Lung (tissue), 12 donors: ENCODE measurements around the gene RPL12. TPM values are rescaled to one million over a fixed set of nuclear protein-coding genes. Genes with fewer than 3 reads are reported as not detected.

Experiments
- ATAC-seq: fragments of 200-7000 bp; cut with Tn5 transposase; one replicate; pipeline ENCODE4 v1.9.1; 2020; ENCODE audit warnings: moderate number of reproducible peaks; ENCODE audit not compliant: insufficient read depth, low FRiP score
- DNase-seq, 3 donors: peaks; one replicate each; pipeline ENCODE4 v3.0.0-alpha.2; 2013 to 2017
- H3K27ac ChIP-seq, 2 donors: one replicate each; pipeline ENCODE4 v1.5.1; 2013; ENCODE audit warnings: mild to moderate bottlenecking in 2 of 2, moderate library complexity in 2 of 2, control low read depth in 1 of 2, inconsistent platforms in 1 of 2, low read depth in 1 of 2, low read length in 1 of 2
- H3K27me3 ChIP-seq, 3 donors: one replicate each; pipeline ENCODE4 v1.5.1; 2013; ENCODE audit warnings: low read length in 2 of 3; ENCODE audit not compliant: control insufficient read depth in 3 of 3, insufficient read depth in 3 of 3
- H3K36me3 ChIP-seq, 4 donors: one replicate each; pipeline ENCODE4 v1.5.1; 2013; ENCODE audit warnings: low read length in 4 of 4, mild to moderate bottlenecking in 1 of 4, moderate library complexity in 1 of 4; ENCODE audit not compliant: control insufficient read depth in 4 of 4, insufficient read depth in 4 of 4
- H3K4me1 ChIP-seq, 5 donors: one replicate each; pipeline ENCODE4 v1.5.1; 2013; ENCODE audit warnings: low read length in 5 of 5, mild to moderate bottlenecking in 2 of 5, moderate library complexity in 1 of 5; ENCODE audit not compliant: control insufficient read depth in 5 of 5, insufficient read depth in 5 of 5
- H3K4me3 ChIP-seq: one replicate; pipeline ENCODE4 v1.5.1; 2013; ENCODE audit warnings: mild to moderate bottlenecking, control low read depth, moderate library complexity
- H3K9ac ChIP-seq, 2 donors: one replicate each; pipeline ENCODE4 v1.5.1; 2013; ENCODE audit warnings: low read length in 2 of 2, control low read depth in 1 of 2; ENCODE audit not compliant: insufficient read depth in 1 of 2
- H3K9me3 ChIP-seq, 4 donors: one replicate each; pipeline ENCODE4 v1.5.1; 2013; ENCODE audit warnings: low read length in 3 of 4, mild to moderate bottlenecking in 1 of 4, moderate library complexity in 1 of 4; ENCODE audit not compliant: control insufficient read depth in 4 of 4, insufficient read depth in 3 of 4
- WGBS, 2 donors: extraction: QIAGEN DNeasy Blood & Tissue Kit; methylation state at CpG; one replicate each; pipeline ENCODE4 v1.1.7; 2013; 5-methylcytosine and 5-hydroxymethylcytosine counted together
- polyA plus RNA-seq, 2 donors: library from polyadenylated mRNA; stranded (reverse); fragments of 200-250 nt; gene quantifications; one replicate each; pipeline ENCODE4 v1.2.1, GENCODE V29; 2013
- total RNA-seq, 2 donors: library from RNA; depleted of rRNA in 1 of 2; stranded (reverse); fragments of >200 nt in 1 of 2; gene quantifications; one replicate each; pipeline ENCODE4 v1.2.1, GENCODE V29; 2014 to 2021
- TF ChIP-seq, protein P1 (sequence below): IDR thresholded peaks from 2 replicates; pipeline ENCODE4 v1.5.1; 2012; ENCODE audit warnings: mild to moderate bottlenecking; ENCODE audit errors: control extremely low read depth, extremely low read depth
- donor health status: control.
- donor health status: control.
- donor health status: Bipolar disorder and iron deficiency.
- donor health status: healthy.
- donor health status: DM: yes; HTN: yes; CAD: no.

RPL12 gene
- total and polyA plus RNA-seq, 4 donors, result 768 to 5,137 (median 1,584) TPM

DNA sequence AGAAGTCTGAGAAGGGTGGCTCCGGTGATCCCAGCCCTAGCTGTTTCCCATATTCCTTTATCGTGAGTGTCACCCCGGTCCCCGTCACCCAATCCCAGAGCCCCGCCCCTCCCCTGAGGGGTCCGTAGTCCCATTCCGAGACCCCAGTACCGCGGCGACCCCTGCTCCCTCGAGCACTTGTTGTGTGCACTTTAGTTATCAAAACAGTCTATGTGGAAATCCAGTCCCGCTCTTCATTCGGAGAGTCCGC lies 327 bp upstream of the RPL12 start:
- Histone ChIP-seq H3K27me3 (no peaks in the 10 kb centered on the region), H3K27ac (peak overlapping the region; percentile 88 to 93), H3K9me3 (peaks cover 0 to 2% (median 0%) of the 10 kb centered on the region in 4 donors), H3K4me3 (peak overlapping the region; percentile 60), H3K9ac (peak overlapping the region; percentile 83 to 99), H3K4me1 (peaks cover 0 to 27% (median 18%) of the 10 kb centered on the region in 5 donors), H3K36me3 (peaks cover 13 to 44% (median 31%) of the 10 kb centered on the region in 4 donors)
- 0 to 1% methylated on average over 14 of the region's 14 CpGs for WGBS, 2 donors
- DNase-seq, result no peak
- TF ChIP-seq, protein P1, sequence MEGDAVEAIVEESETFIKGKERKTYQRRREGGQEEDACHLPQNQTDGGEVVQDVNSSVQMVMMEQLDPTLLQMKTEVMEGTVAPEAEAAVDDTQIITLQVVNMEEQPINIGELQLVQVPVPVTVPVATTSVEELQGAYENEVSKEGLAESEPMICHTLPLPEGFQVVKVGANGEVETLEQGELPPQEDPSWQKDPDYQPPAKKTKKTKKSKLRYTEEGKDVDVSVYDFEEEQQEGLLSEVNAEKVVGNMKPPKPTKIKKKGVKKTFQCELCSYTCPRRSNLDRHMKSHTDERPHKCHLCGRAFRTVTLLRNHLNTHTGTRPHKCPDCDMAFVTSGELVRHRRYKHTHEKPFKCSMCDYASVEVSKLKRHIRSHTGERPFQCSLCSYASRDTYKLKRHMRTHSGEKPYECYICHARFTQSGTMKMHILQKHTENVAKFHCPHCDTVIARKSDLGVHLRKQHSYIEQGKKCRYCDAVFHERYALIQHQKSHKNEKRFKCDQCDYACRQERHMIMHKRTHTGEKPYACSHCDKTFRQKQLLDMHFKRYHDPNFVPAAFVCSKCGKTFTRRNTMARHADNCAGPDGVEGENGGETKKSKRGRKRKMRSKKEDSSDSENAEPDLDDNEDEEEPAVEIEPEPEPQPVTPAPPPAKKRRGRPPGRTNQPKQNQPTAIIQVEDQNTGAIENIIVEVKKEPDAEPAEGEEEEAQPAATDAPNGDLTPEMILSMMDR, result no peak
- peak; percentile 2 for ATAC-seq

DNA sequence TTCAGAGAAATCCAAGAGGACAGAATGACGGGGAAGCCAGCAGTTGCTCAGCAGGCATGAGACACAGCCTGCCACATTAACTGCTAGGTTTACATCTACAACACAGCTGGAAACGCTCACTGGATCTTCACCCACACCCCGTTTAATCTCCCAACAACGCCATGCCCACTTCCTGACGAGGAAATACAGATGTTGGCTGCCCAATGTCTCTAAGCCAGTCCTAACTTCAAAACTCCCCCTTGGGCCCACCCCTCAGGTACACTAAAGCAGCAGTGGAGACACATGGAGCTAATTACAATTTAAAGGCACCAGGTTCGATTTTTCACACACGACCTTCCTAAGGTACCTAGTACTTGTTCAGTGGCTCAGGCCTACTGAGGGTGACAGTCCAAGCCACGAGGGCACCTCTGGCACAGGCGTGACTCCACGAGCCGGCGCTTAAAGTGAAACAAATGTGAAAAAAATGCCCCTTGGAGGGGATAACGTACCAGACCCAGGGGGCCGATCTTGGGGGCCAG lies 904 bp downstream of the RPL12 start:
- DNase-seq, result peak; percentile 68 to 81 (median 70)
- no peak for ATAC-seq
- Histone ChIP-seq H3K36me3 (peaks cover 16 to 48% (median 40%) of the 10 kb centered on the region in 4 donors), H3K27ac (peak overlapping the region; percentile 80 to 93), H3K9me3 (peaks cover 0 to 2% (median 0%) of the 10 kb centered on the region in 4 donors), H3K4me1 (peaks cover 0 to 27% (median 18%) of the 10 kb centered on the region in 5 donors), H3K4me3 (peak overlapping the region; percentile 97), H3K9ac (peak overlapping the region; percentile 81 to 99), H3K27me3 (no peaks in the 10 kb centered on the region)
- WGBS, 2 donors, result 2% methylated on average over 14 of the region's 14 CpGs
- TF ChIP-seq, protein P1, result no peak

DNA sequence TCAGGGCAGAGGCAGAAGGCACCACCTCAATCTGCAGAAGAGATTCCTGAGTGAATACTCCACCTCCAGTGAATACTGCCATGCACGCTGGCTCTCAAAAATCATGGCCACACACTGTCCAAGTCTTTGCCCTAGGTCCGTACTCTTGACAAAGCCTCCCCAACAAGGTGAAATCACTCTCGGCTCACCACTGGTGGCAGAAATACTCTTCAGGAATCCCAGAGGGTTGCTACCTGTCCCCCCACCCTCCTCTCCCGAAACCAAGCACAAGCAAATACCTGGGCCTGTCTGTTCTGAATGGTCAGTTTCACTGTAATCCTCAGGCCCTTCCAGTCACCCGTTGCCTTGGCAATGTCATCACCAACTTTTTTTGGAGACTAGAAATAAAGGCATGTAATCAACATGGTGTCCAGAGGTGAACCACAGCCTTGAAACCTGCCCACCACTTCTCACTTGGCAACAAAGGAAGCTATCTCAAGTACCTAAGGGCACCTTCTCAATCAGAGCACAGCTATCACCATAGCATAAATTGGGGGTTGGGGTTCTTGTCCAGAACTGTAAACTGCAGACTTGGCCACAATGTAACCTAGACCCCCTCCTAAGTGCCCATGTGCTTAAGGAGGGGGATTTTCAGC lies 1.8 kb downstream of the RPL12 start:
- peak overlapping the region; percentile 97 for H3K4me3 ChIP-seq
- H3K9ac ChIP-seq, result peak overlapping the region; percentile 81 to 99
- H3K27me3 ChIP-seq, result no peaks in the 10 kb centered on the region
- peaks cover 0 to 4% (median 0%) of the 10 kb centered on the region in 4 donors for H3K9me3 ChIP-seq
- 49 to 70% methylated on average over 5 of the region's 5 CpGs for WGBS, 2 donors
- H3K36me3 ChIP-seq, result peaks cover 16 to 54% (median 45%) of the 10 kb centered on the region in 4 donors
- no peak for ATAC-seq
- TF ChIP-seq, protein P1, result no peak
- no peak for DNase-seq
- H3K27ac ChIP-seq, result peak overlapping the region; percentile 80 to 93
- peaks cover 0 to 27% (median 18%) of the 10 kb centered on the region in 5 donors for H3K4me1 ChIP-seq
